EH (cell line): ENCODE data around the gene CLN6.
"Not testable (repeated sequence)": the region's sequence is repeated elsewhere in the genome, so short reads cannot be mapped to it uniquely, and the experiment has no call there.

Experiments used
- DNase-seq: peaks from one replicate; pipeline ENCODE4 v3.0.0-alpha.2; 2015; ENCODE audit warnings: low read depth

CLN6 gene

GRCh38 chr15:68206711-68207151 lies 22.8 kb downstream of the CLN6 start:
- no peak for DNase-seq

GRCh38 chr15:68205954-68206539 lies 23.5 kb downstream of the CLN6 start:
- no peak for DNase-seq

GRCh38 chr15:68205558-68205944 lies 24.0 kb downstream of the CLN6 start:
- DNase-seq = no peak

- peak; percentile 22 for DNase-seq
Measured at GRCh38 chr15:68204776-68205557, 24.6 kb downstream of the CLN6 start, which contains the start of gene CALML4. Gene CALML4, minus strand, starts transcription at chr15:68205332. Its CDS starts 85 bp downstream, at chr15:68205247.

GRCh38 chr15:68204361-68204760 lies 25.2 kb downstream of the CLN6 start:
- DNase-seq = no peak

GRCh38 chr15:68203956-68204355 lies 25.6 kb downstream of the CLN6 start:
- no peak for DNase-seq

- no peak for DNase-seq
Measured at GRCh38 chr15:68203486-68203885, 26.0 kb downstream of the CLN6 start.

- DNase-seq = not testable (repeated sequence)
Measured at GRCh38 chr15:68202994-68203393, 26.5 kb downstream of the CLN6 start.

- DNase-seq = no peak
Measured at GRCh38 chr15:68201879-68202261, 27.7 kb downstream of the CLN6 start.

- no peak for DNase-seq
Measured at GRCh38 chr15:68201153-68201878, 28.2 kb downstream of the CLN6 start.

GRCh38 chr15:68200016-68200861 lies 29.3 kb downstream of the CLN6 start:
- DNase-seq = no peak

- no peak for DNase-seq
Measured at GRCh38 chr15:68199340-68199739, 30.2 kb downstream of the CLN6 start.

- no peak for DNase-seq
Measured at GRCh38 chr15:68197661-68198437, 31.7 kb downstream of the CLN6 start.

- DNase-seq = no peak
Measured at GRCh38 chr15:68197170-68197492, 32.4 kb downstream of the CLN6 start.

- no peak for DNase-seq
Measured at GRCh38 chr15:68196445-68197169, 32.9 kb downstream of the CLN6 start.

- no peak for DNase-seq
Measured at GRCh38 chr15:68195336-68196112, 34.0 kb downstream of the CLN6 start.

- no peak for DNase-seq
Measured at GRCh38 chr15:68192804-68193486, 36.6 kb downstream of the CLN6 start.

- DNase-seq = no peak
Measured at GRCh38 chr15:68192117-68192516, 37.4 kb downstream of the CLN6 start.

- DNase-seq = no peak
Measured at GRCh38 chr15:68191555-68191954, 38.0 kb downstream of the CLN6 start.
